ENCODE measurements around the gene KLF12. TPM values are rescaled to one million over a fixed set of nuclear protein-coding genes. Genes with fewer than 3 reads are reported as not detected.

The KLF12 gene
- total RNA-seq, 1 donor from 2014 or later = 9.0 TPM

DNA sequence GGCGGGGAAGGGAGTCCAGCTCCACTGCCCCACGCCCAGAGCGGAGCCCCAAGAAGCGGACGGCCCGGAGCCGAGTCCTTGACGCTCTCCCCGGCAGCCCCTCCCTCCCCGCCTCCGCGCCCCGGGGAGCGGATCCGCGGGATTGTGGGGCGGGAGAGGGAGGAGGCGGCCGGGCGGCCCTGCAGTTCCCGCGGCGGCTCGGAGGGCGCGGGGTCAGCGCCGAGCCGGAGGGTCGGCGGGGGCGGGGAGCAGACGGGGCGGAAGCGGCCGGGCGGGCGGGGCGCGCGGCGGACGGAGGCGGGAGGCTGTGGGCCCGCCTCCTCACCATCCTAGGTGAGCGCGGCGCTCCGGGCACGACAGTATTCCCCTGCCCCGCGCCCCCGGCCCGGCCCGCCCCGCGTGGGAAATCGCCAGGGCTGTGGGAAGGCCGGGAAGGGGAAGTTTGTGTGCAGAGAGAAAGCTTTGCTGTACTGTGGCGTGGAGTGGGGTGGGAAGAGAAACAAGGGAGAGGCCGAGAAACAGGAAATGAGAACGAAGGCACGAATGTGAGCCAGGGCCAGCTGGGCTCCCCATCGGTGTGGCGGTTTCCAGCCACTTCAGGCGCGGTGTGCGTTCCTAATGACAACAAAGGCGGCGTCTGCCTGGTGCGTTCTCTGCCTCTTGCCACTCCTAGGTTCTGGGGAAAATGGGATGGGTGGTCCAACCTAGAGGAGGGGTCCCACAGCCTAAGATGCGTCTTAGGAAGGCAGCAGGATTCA, 1.3 kb upstream of the KLF12 start:
- no peak for DNase-seq (ENCODE audit: extremely low read depth, low read depth, low spot score)

DNA sequence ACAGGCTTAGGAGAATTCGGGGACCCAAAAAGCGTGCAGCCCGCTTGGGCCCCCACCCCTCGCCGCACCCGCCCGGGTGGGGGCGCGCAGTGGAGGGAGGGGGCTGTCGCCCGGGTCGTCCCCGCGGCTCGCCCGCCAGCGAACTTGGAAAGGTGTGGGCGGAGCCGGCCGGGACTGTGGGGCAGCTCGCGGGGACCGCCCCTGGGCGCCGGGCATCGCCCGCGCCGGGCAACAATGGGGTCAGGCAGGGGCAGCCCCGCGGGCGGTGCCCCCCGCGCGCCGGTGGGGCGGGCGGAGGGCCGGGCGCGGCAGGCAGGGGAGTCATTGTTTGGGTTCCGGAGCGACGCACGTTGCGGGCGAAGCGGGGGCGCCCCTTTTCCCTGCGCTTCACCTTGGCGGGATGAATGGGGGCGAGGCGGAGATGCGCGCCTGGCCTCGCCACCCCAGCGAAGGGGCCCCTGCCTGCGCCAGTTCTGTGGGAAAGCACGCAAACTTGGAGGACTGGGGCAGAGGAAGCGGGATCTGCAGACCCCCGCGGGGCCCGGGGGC, 647 bp upstream of the KLF12 start:
- no peak for DNase-seq (ENCODE audit: extremely low read depth, low read depth, low spot score)

DNA sequence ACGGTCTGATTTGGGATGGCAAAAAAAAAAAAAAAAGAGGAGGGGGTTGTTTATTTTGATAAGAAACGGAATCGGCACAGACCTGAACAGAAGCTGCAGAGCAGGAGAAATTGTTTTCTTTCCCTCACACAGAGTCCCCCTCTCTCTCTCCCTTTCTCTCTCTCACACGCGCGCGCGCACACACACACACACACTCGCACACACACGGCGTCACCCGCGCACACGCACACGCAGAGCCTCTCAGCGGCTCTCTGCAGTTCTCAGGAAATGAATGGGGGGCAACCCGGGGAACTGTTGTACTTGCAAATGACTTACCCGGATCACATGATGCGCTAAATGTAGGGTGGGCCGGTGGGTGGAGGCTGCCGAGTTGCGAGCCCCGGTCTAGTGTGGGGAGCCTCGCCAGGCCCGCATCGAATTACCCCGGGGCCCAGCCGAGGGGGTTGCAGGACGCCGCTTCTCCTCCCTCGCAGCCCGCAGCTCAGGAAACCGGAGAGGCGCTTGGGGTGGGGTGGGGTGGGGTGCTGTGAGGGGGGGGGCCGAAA, 475 bp downstream of the KLF12 start:
- no peak for DNase-seq (ENCODE audit: extremely low read depth, low read depth, low spot score)

DNA sequence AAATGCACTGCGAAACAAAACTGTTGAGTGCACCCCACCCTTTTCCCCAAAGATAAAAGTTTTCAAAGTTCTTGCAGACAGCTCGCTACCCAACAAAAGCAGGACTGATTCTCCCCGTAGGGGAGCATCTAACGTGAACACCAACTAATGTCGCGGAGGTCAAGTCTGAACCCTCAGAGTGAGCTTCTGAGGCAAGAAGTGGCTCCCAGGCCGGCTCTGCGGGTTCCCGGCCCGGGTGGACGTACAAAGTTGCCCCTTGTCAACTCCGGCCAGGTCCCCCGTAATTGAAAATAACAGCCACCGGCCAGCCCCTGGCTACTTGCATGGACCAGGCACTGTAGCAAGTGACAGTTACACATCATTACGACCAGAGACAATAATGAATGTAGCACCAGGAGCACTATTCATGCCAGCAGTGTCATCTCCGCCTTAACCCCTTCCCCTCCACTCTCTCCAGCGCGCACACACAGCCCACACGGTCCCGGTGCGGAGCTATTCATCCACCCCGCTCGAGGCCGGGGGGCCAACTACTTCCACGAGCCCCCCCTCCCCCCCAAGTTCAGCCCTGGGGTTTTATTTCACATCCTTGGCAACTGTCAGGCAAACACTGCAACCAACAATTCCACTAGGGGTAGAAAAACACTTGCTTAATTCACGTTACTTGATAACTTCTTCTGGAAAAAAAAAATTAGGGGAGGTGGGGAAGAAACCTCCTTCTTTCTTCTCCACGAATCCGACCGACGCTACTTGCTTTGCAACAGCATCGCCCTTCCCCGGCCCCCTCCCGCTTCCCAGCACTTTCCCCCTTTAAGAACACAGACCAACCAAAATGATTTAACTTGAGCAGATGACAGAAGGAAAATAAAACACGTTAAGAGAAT, 1.2 kb downstream of the KLF12 start:
- DNase-seq (ENCODE audit: extremely low read depth, low read depth, low spot score) = no peak

DNA sequence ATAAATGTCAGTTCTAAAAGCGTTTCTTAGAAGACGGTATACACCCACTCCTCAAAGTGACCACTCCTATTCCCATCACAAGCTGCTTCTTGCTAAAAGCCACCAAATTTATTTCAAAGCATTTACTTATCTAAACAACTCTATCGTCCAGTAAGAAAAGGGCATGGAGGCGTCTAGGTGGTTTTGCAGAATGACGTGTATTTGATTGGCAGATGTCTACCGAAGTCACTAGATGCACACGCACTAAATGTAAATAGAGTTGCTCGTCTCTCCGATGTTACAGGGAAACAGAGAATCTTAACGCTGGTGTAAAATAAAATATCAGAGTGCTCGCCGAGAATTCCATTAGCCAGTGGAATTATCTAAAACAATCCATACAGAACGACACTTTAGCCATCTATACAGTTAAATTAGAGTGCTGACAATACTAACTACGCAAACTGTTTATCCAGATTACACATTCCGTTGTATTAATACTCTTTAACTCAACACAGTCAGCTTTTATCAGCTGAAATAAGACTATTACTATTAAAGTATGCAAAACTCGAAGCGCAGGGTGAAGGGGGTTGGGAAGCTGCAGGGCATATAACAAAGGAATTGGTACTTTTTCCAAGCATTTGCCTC, 1.9 kb downstream of the KLF12 start:
- DNase-seq (ENCODE audit: extremely low read depth, low read depth, low spot score) = no peak

DNA sequence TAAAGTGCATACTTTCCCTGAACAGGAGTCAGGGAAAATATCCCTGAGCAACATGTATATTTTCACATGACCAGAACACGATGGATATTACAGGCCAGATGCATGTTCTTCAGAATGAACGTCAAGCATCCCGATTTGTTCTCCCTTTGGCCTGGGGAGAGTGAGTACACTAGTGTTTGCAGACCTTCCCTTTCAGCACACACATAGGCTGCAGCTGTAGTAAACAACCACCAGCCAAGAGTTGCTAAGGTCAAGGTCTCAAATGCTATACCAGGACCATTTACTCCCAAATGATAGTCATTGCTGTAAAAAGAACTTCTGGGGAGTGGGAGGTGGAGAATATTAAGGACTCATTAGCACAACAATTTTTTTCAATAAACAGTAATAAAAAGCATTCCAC, 3.0 kb downstream of the KLF12 start:
- DNase-seq (ENCODE audit: extremely low read depth, low read depth, low spot score) = no peak

DNA sequence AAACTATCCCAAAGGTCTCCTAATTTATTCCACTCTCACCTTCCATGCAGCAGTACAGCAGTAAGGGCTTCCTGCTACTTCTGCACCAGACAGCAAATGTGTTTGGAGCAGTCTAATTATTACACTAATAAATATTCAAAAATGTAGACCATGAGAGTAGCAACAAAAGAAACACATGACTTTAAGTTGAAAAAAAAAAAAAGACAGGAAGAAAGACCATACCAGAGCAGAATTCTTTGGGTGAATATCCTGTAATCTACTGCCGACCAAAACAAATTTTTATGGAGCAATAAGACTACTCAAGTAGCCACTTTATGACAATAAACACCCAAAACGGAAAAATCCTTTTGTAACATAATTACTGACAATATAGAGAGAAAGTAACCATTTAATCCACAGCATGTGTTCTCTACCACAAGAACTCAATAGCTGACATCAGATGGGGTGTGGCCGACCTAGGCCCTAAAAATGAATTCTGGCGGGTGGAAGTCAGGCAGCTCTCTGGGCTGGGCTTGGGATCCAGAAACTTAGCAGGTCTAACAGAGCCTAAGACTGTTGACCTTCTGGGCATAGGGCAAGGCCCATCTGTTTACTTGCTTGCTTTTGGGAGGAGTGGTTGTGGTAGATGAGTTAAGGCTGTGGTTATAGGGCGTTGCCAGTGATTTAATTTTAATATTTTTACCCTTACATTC, 4.6 kb downstream of the KLF12 start:
- no peak for DNase-seq (ENCODE audit: extremely low read depth, low read depth, low spot score)

DNA sequence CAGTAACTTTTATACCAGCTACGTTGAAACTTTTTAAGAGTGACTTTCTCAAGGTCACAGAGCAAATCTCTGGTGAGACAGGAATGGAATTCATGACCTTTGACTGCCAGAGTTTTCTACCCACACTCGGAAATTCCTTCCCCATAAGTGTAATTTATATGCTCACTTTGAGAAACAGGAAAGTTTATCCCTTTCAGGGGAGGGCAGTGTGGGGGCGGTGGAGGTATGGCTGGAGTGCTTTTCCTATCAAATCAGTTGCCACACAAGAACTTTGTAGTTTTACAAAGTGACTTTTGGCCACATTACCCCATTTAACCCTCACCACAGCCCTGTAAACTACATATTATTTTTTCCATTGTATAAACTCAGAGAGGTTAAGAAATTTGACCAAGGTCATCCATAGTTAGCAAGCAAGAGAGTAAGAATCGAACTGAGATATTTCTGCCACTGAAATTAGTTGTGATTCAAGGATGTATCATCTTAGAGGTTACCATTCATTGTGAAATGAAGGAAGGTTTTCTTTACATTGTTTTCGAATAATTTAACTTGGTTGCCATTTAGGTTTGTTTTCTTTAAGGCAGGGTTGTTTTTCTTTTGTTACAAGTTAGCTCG, 5.9 kb downstream of the KLF12 start:
- no peak for DNase-seq (ENCODE audit: extremely low read depth, low read depth, low spot score)

DNA sequence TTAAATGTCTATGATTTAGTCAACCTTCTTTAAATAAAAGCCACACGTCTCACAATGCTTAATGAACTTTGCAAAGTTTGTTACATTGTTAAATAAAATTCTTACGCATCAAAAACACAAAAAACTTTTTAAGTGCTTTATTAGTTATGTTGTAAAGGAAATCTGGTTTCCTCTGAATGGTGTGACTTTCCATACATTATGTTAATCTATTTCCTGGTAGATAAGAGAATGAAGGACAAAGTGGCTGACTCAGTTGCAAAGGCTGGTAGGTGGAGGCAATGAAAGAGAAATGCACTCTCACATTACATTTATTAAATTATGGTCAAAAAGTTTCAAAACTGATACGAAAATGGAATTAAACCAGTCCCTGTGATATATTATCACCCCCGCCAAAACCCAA, 15.9 kb downstream of the KLF12 start:
- DNase-seq (ENCODE audit: extremely low read depth, low read depth, low spot score) = no peak

DNA sequence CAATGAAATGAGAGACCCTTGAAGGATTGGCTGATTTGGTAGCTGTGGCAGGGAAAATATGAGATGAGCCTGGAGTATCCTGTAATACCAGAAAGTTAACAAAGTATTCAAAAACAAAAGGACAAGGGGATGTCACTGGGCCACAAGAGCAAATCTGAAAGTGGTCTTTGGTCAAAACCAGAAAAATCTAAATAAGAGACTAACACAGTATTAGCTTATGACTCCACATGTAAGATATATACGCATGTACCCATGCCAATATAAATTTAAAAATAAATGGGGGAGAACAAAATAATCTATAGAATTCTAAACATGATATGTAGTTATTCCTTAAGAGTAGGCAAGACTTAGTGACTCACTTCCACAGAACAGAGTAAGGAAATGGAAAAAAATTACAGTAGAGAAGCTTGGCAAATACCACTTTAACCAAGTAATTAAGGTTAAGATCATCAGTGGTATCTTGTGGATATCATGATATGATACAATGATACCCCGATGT, 16.9 kb downstream of the KLF12 start:
- no peak for DNase-seq (ENCODE audit: extremely low read depth, low read depth, low spot score)

DNA sequence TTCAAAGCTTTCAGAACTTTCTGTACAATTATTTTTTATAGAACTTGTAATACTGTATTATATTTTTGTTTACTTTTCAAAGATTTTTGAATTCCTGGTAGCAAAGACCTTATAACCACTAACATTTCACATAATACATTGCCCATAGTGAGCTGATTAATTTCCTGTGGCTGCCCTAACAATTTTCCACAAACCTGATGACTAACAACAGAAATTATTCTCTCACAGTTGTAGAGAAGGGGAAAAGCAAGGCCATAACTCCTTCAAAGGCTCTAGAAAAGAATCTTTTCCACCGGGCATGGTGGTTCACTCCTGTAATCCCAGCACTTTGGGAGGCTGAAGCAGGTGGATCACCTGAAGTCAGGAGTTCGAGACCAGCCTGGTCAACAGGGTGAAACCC, 19.1 kb downstream of the KLF12 start:
- DNase-seq (ENCODE audit: extremely low read depth, low read depth, low spot score) = no peak

DNA sequence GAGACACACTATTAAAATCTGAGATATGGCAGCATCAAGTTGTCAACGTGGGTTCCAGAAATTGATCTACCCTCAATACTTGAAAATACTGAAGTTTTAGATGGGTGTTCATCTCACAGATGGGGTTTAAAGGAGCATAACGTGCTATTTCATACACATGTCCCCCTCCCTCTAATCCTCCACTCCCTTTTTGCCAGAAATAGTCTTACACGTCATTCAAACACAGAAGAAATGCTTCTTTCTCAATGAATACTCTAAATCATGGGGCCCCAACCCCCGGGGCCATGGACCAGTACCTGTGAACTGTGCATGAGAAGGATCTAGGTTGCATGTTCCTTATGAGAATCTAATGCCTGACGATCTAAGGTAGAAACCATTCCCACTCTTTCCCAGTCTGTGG, 19.6 kb downstream of the KLF12 start:
- DNase-seq (ENCODE audit: extremely low read depth, low read depth, low spot score) = no peak

DNA sequence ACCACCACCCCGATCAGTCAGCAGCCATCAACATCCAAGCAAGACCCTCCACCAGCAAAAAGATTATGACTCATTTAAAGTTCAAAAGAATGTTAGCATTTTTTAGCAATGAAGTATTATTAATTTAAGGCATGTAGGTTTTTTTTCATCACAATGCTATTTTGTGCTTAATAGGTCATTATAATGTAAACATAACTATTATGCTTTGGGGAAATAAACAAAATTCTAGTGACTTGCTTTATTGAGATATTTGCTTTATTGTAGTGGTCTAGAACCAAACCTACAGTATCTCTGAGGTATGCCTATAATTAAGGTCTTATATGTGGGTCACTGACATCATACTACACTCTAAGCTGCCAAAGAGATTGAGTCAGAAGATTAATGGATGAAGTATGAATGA, 20.0 kb downstream of the KLF12 start:
- no peak for DNase-seq (ENCODE audit: extremely low read depth, low read depth, low spot score)

DNA sequence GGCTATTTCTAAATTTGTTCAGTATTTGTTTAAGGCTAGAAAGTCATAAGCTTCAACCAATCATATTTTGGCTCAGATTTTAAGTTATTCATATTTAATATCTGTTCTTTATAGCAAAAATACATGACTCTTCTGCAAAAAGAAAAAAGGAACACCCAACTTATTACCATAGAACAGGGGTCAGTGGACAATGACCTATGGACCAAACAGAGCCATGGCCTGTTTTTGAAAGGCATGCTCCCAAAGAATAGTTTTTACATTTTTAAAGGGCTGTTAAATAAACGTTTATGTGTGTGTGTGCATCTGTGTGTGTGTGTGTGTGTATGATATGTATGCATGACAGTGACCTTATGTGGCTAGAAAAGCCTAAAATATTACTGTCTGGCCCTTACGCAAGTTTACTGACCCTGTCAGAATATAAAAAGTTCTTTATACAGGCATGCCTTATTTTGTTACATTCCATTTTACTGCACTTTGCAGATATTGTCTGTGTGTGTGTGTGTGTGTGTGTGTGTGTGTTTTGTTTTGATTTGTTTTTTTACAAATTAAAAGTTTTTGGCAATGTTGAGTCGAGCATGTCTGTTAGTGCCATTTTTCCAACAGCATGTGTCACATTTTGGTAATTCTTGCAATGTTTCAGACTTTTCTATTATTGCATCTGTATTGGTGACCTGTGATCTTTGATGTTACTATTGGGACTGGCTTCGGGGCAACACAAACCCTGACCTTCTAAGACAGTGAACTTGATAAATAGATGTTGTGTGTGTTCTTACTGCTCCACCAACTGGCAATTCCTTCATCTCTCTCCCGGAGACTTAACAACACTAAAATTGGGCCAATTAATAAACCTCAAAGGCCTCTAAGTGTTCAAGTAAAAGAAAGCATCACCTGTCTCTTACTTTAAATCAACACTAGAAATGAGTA, 22.0 kb downstream of the KLF12 start:
- no peak for DNase-seq (ENCODE audit: extremely low read depth, low read depth, low spot score)

DNA sequence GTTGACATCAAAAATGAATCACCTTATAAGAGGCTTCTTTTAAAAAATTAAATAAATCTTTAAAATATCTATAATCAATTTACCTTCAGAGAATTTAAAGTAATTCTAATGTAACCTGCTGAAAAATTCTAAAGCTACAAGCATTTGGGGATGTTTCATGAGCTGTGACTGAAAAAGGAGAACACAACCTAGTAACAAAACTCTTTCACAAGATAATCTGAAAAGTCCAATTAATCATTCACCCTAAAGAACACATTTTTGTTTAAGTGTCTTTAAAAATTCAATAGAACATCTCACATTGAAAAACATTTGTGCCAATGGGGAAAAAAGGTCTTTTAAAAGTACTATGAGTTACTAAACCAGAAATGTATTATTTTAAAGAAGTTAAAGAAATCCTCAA, 22.8 kb downstream of the KLF12 start:
- no peak for DNase-seq (ENCODE audit: extremely low read depth, low read depth, low spot score)

DNA sequence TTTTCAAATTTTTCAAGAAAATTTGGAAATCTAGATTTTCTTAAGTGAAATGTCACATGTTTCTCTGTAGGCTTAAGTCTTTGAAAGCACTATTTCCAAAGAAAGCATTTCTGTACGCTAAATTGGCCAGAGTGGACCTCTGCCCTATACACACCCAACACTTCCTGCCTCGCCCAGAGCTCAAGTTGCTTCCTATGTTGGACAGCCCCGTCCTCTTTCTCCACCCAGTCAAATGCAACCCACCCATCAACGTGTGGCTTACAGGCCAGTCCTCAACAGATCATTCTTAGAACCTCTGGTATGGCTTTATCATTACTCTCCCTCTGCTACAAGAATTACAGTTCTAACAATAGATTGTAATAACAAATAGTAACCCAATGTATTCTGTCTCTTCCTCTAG, 24.2 kb downstream of the KLF12 start:
- no peak for DNase-seq (ENCODE audit: extremely low read depth, low read depth, low spot score)

DNA sequence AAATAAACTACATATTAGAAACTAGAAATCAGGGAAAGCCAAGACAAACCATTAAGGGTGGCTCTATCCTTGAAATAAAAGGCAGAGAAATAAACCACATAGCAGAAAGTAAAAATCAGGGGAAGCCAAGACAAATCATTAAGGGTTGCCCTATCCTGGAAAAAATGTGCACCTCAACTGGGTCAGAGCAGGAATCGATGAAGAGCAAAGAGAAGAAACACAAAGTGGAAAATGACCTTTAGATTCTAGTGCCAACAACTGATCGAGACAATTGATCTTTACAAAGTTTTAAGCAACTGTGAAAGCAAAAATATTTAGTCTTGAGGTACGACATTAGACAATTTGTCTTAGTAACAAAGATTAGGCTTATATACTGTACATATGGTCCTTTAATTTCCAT, 26.6 kb downstream of the KLF12 start:
- DNase-seq (ENCODE audit: extremely low read depth, low read depth, low spot score) = no peak

DNA sequence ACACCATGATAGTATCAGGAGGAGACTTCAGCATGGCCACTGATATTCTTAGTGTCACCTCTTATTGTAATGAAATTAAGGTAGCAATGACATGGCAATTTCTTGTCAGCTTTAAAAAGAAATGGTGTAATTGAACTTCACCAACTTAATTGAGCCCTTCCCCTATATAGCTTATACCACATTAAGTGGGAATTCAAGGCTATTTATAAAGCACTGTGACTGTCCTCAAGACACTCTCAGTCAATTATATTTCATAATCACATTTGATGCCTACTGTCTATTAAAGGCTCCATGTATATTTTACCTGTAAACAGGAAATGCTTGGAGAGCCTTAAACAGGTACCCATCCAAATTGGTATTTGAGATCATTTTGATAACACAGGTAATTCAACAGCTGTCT, 28.3 kb downstream of the KLF12 start:
- no peak for DNase-seq (ENCODE audit: extremely low read depth, low read depth, low spot score)

Data from glomerular endothelial cell (primary cell).